ENCODE measurements around the gene ACAD8.

- TF ChIP-seq ZNF384 (IDR thresholded peaks at IDR 0.05) (no peak), SUZ12 (IDR thresholded peaks at IDR 0.05) (no peak), FOXK2 (IDR thresholded peaks at IDR 0.05) (no peak), TARDBP (IDR thresholded peaks at IDR 0.05) (no peak), ELF4 (IDR thresholded peaks at IDR 0.05) (no peak)
Observed at GRCh38 chr11:134254433-134255183, 1.2 kb downstream of the ACAD8 start.

Data from HEK293T (cell line).